ENCODE results near the gene BHLHA9.
A peak's percentile ranks its signal among the peaks of the same experiment; 100 is the strongest.

BHLHA9 gene

DNA sequence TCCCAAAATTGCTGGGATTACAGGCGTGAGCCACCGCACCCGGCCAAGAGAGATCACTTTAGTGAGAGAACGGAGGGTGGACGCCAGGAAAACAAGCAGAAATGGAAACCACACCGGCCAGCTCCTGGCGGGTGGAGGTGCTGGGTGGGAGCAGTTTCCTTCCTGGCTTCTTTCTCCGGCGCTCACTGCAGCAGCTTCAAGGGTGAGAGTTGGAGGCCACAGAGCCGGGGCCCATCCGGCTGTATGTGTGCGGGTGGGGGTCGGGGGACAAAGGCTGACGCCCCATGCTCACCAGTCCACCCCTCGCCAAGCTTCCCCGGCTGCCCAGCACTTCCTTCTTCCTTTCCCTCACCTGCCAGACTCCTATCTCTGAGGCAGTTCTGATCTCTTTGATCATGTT lies 13.5 kb upstream of the BHLHA9 start:
- DNase-seq, result no peak

DNA sequence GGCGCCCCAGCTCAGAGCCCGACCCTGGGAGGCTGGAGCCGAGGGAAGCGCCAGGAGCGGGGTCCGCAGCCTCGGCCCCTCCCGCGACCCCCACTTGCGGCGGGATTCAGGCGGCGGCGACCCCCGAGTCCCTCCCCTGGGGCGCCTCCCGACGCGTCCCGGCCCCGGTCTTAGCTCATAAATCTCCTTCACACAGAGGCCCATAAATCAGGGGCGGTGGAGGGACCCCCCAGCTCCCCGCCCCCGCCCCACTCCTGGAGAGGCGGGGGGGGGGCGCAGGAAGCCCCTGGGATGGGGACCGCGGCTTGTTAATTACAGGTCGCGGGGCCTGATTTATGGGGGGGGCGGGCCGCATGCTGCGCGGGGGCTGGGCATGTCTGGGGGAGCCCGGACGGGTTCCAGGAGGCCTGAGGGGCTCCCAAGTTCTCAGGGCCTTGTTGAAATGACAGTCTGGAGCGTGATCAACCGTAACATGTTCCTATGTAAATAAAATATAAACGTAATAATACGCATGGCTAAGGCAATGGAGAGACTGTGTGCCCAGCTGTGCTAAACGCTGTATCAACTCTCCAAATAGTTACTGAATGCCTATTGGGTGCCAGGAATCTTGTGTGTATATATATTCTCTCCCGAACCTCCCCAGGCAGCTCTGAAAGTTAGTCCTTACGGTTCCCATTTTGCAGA lies 10.0 kb upstream of the BHLHA9 start:
- DNase-seq, result no peak

DNA sequence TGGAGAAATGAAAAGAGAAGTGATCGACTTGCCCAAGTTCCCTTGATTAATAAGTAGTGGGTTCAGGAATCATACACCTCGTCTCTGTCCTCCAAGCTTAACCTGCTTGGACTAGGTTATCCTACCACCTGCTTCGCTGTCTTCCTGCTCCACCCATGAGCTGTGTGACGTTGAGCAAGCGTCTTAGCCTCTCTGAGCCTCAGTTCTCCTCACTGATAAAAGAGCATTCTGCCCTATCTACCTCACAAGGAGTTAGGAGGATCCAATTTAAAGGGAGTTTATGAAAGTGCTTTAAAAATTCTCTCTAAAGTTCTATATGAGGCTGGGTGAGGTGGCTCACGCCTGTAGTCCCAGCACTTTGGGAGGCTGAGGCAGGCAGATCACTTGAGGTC lies 9.5 kb upstream of the BHLHA9 start:
- DNase-seq, result no peak

DNA sequence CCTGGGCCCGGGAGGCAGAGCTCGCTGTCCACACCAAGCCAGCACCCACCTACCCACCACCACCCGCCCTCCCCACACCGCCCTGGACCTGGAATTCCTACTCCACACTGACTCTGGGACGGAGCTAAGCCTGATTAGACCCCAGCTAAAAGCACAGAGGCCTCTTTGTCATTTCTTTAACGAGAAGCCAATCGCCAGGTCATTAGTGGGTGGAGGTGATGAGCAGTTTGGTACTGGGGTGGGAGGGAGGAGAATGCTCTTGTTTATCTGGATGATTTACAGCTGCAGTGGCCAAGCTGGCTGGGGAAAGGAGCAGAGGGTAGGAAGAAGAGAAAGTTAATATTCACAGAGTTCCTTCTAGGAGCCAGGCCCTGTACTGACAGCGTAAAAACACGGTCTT lies 6.0 kb upstream of the BHLHA9 start:
- no peak for DNase-seq

DNA sequence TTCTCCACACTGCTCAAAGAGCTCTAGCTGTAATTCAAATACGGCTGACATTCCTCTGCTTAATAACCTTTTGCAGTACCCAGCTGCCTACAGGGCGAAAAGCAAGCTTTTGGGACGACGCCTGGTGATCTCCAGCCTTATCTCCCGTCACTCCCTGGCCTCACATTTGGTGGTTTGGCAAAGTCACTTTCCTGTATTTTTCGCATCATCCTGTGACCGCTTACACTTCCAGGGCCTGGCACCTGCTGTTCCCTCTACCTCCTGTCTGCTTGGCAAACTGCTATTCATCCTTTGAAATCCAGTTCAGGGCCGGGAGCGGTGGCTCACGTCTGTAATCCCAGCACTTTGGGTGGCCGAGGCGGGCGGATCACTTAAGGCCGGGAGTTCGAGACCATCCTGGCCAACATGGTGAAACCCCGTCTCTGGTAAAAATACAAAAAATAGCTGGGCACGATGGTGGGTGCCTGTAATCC lies 2.7 kb upstream of the BHLHA9 start:
- no peak for DNase-seq

DNA sequence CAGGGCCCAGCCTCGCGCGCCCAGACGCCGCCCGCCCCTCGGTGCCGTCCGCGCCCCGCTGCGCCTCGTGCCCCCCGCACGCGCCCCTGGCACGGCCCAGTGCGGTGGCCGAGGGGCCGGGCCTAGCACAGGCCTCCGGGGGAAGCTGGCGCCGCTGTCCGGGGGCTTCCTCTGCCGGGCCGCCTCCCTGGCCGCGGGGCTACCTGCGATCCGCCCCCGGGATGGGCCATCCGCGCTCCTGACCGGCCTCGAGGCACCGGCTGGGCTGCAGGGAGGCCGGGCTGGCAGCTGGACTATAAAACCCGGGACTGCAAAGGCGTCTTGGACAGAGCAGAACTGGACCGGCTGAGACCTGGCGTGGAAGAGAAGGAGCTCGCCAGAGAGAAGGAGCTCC lies 783 bp downstream of the BHLHA9 start:
- DNase-seq, result no peak

DNA sequence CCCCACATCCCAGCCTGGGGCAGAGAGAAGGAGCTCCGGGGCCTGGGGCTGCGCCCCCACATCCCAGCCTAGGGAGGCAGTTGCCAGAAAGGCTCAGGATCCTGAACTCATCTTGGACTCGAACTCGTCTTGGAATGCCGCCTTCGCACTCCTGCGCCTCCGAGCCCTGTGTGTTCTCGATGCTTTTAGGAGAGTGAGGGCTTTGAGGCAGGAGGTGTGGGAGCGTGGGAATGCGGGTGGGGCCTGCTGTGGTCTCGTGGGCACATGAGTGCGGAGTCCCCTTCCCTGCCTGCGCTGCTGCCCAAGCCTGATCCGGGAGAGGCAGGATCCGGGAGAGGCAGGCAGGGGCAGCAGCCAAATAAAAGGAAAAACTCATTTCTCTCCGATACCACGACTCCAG lies 1.2 kb downstream of the BHLHA9 start:
- DNase-seq, result no peak

DNA sequence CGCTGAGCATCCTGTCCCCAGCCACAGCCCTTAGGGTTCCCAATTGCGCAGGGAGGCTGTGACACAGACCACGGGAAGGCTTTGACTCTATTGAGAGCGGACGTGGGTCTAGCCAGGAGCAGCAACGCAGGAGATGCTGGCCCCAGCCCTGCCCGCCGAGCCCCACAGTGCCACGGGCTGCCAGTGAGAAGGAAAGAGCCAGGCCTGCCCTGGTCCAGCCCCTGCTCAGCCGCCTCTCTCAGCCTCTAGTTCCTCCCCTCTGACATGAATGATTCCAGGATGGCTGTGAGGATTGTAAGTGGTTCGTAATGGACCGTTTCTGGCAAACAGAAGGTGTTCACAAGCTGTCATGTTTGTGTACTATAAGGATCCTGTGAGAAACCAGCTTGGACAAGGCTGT lies 2.5 kb downstream of the BHLHA9 start:
- no peak for DNase-seq

DNA sequence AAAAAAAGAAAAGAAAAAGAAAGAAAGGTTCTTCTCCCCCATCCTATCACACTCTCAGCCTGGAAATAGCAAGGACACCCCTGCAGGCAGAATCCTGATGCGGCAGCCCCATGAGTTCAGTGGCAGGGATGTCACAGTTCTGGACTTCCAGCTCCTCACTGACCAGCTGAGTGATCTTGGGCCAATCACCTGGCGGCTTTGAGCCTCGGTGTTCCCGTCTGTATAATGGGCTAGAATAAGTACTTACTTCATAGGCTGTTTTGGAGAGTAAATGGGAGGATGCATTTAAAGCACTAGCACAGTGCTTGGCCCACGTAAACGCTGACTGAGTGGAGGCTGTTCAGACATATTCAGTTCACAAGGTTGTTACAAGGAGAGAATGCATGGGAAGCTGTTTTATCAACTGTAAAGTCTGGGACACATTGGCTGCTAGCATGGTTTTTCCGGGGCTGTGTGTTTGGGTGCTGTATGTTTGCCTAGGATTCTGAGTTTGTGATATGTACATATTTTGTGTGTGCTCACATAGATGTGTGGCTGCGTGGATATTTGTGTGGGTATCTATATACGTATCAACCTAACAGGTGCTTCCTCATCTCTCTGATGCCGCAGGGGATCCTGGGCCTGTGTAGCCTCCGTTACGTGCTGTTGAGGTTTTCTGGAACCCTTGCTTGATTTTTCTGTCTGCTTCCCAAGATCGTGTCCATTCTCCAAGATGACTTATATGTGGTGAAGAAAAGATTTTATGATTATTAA lies 3.4 kb downstream of the BHLHA9 start:
- DNase-seq, result no peak

DNA sequence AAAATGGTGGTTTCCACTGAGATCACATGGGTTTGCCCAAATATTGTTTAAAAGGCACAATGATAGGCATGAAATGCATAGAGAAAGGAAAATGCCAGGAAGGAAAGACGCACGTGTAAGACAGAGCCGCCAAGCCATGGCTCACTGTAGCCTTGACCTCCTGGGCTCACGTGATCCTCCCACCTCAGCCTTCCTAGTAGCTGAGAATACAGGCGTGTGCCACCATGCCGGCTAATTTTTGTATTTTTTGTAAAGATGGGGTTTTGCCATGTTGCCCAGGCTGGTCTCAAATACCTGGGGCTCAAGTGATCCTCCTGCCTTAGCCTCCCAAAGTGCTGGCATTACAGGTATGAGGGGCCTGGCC lies 4.0 kb downstream of the BHLHA9 start:
- DNase-seq, result no peak

DNA sequence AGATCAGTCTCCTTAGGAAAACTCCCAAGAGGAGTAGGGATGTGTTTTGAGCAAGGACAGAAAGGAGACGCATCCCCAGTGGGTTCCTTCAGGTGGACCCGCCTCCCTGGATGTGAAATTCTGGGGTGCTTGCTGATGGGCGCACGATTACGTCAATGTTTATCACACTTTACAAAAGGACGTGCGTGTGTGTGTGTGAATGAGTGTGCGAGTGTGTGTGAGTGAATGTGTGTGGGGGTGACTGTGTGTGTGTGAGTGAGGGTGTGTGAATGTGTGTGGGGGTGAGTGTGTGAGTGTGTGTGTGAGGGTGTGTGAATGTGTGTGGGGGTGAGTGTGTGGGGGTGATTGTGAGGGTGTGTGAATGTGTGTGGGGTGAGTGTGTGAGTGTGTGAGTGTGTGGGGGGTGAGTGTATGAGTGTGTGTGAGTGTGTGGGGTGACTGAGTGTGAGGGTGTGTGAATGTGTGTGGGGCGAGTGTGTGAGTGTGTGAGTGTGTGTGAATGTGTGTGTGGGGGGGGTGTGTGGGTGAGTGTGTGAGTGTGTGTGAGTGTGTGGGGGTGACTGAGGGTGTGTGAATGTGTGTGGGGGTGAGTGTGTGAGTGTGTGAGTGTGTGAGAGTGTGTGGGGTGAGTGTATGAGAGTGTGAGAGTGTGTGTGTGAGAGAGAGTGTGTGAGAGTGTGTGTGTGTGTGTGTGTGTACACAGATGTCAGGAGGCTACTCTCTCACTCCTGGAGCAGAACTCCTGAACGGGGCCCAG lies 5.1 kb downstream of the BHLHA9 start:
- no peak for DNase-seq

DNA sequence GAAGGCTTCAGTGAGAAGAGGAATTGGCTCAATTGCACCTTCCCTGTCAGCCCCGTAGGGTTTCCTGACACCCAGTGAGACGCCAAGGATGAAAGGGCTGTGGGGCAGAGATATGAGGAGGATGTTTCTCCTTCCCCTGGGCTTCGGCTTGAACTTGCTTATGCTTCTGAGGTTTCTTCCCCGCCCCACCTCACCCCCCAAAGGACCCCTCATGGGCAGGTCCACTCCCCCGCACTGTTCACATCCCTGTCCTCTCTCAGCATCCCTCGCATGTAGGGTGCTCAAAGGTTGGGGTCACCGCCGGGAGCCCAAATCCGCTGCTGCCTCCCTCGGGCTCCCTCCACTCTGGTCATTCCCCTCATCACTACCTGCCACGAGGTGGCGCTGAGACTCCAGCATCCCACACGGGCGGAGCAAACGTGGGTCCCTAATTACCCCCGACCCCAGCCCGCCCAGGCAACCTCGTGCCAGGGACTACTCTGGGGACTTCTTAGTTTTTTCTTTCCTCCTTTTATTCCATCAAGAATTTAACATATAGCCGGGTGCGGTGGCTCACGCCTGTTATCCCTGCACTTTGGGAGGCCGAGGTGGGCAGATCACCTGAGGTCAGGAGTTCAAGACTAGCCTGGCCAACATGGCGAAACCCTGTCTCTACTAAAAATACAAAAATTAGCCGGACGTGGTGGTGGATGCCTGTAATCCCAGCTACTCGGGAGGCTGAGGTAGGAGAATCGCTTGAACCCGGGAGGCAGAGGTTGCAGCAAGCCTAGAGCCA lies 5.9 kb downstream of the BHLHA9 start:
- DNase-seq, result peak; percentile 38

DNA sequence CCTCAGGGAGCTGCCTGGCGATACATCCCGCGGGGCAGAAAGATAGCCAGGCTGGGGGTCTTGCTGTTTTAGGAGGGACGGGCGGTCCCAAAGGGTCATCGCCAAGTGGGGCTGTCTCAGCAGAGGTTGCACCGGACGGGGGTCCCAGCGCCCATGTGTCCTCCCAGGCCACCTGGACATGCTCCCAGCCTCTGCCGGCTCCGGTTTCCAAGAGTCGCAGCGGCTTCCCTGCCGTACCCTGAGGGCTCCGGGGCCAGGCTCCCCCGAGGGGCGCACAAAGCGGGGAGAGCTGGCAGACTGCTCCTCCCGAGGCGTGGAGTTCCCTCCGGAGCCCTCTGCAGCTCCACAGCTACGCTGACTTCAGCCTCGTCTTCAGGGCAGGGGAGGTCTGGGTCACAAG lies 10.4 kb downstream of the BHLHA9 start:
- DNase-seq, result no peak

DNA sequence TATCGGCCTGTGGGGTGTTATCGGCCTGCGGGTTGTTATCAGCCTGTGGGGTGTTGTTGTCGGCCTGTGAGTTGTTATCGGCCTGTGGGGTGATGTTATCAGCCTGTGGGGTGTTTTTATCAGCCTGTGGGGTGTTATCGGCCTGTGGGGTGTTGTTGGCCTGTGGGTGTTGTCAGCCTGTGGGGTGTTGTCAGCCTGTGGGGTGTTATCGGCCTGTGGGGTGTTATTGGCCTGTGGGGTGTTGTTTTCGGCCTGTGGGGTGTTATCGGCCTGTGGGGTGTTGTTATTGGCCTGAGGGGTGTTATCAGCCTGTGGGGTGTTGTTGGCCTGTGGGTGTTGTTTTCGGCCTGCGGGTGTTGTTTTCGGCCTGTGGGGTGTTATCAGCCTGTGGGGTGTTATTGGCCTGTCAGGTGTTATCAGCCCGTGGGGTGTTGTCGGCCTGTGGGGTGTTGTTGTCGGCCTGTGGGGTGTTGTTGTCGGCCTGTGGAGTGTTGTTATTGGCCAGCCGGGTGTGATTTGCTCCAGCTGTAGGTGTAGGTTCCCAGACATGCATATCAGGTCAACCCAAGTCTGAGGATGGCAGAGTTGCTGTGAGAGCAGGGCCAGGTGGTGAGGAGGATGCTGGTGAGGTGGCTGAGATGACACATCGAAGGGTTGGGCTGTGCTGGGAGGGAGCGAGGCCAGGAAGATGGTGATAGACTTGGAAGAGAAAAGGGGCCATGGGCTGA lies 16.3 kb downstream of the BHLHA9 start:
- DNase-seq, result no peak

DNA sequence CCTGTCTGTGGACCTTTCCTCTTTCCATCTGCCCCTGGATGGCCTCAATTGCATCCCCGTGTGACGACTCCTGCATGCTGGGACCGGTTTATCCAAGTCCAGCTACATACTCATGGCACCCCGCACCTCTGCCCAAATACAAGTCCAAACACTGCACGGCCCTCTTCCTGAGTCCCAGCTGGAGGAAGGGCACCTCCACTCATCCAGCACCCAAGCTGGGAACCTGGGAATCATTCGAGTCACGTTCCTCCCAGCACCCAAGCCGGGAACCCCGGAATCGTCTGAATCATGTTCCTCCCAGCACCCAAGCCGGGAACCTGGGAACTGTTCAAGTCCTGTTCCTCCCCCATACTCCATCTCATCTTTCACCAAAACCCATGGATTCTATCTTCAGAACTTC lies 19.5 kb downstream of the BHLHA9 start:
- DNase-seq, result no peak

DNA sequence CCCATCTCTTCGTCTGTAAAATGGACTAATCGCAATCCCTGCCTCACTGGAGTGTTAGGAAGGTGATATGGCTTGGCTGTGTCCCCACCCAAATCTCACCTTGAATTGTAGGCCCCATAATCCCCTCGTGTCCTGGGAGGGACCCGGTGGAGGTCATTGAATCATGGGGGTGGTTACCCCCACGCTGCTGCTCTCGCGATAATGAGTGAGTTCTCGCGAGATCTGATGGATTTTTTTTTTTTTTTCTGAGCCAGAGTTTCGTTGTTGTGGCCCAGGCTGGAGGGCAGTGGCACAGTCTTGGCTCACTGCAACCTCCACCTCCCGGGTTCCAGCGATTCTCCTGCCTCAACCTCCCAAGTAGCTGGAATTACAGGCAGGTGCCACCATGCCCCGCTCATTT lies 20.4 kb downstream of the BHLHA9 start:
- DNase-seq, result no peak

DNA sequence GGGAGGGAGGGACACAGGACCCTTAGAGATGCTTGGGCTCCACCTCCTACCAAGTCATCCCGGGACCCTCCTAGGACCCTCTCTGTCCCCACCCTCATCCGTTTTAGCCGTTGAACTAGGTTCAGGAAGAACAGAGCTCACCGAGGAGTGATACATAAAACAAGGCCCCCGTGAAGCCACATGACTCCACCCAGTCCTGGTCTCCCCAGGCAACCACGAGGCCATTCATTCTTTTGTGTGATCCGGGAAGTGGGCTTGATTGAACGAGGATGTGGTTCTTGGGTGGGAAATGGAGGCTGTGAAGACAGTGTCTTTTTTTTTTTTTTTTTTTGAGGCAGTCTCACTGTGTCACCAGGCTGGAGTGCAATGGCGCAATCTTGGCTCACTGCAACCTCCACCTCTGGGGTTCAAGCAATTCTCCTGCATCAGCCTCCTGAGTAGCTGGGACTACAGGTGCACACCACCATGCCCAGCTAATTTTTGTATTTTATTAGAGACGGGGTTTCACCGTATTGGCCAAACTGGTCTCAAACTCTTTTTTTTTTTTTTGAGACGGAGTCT lies 24.0 kb downstream of the BHLHA9 start:
- DNase-seq, result no peak

DNA sequence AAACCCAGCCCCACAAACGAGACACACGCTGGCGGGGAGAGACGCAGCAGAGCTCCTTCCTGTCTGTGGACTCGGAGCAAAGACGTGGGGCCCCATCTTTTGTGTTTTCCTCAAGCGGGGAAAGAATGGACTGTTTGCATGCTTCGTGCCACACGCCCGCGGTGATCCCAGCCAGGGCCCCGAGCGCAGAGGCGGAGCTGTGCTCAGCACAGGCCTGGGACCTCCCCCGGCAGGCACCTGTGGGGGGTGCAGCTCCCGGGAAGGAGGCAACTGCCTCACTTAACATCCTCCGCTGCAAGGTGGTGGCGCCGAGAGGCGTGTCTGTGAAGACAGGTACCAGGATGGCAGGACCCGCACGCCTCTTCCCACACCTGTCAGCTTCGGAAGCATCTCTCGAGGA lies 28.4 kb downstream of the BHLHA9 start:
- DNase-seq, result no peak

DNA sequence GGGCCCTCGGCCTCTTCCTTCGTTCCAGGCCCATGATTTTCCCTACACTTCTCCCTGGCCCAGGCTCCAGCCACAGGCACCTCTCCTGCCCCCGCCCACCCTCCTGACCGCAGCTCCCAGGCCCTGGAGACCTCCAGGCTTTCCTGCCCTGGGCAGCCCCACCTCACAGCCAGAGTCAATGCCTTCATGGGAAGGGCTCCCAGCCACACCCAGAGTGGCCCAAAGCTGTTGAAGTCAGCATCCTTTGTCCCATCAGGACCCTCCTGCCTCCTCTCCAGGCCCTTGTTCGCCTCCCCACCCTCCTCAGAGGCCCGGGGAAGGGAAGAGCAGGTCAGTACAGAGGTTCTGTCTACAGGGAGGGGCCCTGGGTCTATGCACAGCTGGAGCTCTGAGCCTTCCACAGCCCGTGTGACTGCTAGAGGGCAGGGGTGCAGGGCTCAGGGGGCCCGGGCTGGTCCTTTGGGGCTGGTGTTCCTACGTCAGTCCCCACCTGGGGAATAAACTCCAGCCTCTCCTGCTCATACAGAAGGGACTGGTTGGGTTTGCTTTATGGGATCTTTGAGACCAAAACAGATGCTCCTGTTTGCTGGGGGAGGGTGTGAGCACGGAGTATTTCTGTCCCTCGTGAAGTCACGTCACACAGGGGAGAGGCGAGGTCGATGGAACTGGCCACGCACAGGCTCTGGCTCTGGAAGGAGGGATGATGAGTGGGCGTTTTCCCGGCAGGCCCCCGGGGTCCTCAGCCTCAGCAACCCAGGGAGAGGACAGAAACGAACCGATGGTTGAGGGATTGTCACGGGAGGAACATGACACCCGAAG lies 29.5 kb downstream of the BHLHA9 start:
- DNase-seq, result no peak

DNA sequence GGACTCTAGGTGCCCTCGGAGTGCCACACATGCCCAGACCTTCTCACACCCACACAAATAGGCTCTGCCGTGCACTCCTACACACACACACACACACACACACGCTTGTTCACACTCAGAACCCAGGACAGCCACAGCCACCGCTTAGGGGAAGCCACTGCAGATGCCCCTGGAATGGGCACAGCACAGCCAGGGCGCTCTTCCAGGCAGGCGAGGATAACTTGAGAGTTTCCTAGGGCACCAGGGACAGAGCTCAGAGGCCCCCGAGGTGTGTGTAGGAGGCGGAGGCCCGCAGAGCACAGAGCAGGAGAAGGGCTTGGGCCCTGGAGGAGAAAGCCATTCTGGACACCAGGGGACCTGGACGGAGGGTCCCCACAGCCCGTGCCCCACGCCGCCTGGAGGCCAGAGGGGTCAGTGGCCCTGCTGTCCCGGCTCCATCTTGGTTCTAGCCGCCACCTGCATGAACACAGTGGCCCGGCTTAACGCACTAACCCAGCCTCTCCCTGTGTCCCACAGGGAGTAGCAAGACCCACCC lies 30.2 kb downstream of the BHLHA9 start:
- no peak for DNase-seq

DNA sequence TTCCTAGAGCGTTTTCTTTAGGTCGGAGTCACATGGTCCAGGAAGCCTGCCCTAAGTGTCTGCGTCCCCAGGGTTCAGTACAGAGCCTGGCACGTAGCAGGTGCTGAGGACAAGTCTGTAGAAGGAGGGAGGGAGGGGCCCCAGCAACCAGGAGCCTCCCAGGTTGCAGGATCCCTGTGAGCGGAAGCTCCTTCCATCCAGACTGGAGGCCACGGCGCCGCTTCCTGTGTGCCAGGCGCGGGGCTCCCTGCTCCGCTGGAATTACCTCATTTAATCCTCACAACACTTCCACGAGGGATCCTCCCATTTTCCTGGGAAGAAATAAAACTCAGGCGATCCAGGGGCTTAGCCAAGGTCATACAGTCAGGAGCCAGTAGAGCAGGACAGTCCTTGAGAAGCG lies 31.3 kb downstream of the BHLHA9 start:
- no peak for DNase-seq

Measured in NCI-H2171 (cell line).